GM12878 (cell line): ENCODE measurements around the gene BEST2. TPM values are rescaled to one million over a fixed set of nuclear protein-coding genes. Genes with fewer than 3 reads are reported as not detected.

Source experiments
- BHLHE40 ChIP-seq, 2 experiments: fragments of 450-650 bp in 1 of 2; IDR thresholded peaks; 2 replicates each; pipeline ENCODE4 v1.6.1; 2011 to 2017; ENCODE audit warnings: low read depth in 2 of 2, borderline replicate concordance in 1 of 2, improper control_type of control experiment in 1 of 2, low read length in 1 of 2, mild to moderate bottlenecking in 1 of 2
- EED ChIP-seq: sonication (generic); IDR thresholded peaks from 2 replicates; pipeline ENCODE4 v1.6.1; 2016; ENCODE audit warnings: antibody characterized with exemption, low read depth
- GATAD2B ChIP-seq: fragments of 450-650 bp; conservative IDR thresholded peaks from 2 replicates; pipeline ENCODE4 v1.6.1; 2017; ENCODE audit warnings: low read depth, mild to moderate bottlenecking, moderate library complexity
- KAT2A ChIP-seq: conservative IDR thresholded peaks from 2 replicates; pipeline ENCODE4 v1.6.1; 2011; ENCODE audit warnings: low read depth, low read length; ENCODE audit not compliant: control insufficient read depth
- LARP7 ChIP-seq: fragments of 450-650 bp; IDR thresholded peaks from 2 replicates; pipeline ENCODE4 v1.6.1; 2017; ENCODE audit warnings: mild to moderate bottlenecking
- MLLT1 ChIP-seq: fragments of 450-650 bp; IDR thresholded peaks from 2 replicates; pipeline ENCODE4 v1.6.1; 2016; ENCODE audit warnings: mild to moderate bottlenecking
- MXI1 ChIP-seq: fragments of 150-350 bp; IDR thresholded peaks from 2 replicates; pipeline ENCODE4 v1.6.1; 2011; ENCODE audit warnings: low read depth, mild to moderate bottlenecking, inconsistent platforms, low read length, improper control_type of control experiment
- RB1 ChIP-seq: fragments of 450-650 bp; formaldehyde crosslinking; IDR thresholded peaks from 2 replicates; pipeline ENCODE4 v1.6.1; 2017; ENCODE audit warnings: mild to moderate bottlenecking, borderline replicate concordance
- RFX5 ChIP-seq: IDR thresholded peaks from 2 replicates; pipeline ENCODE4 v1.6.1; 2011; ENCODE audit warnings: low read depth, low read length, improper control_type of control experiment
- SMARCA5 ChIP-seq: fragments of 450-650 bp; IDR thresholded peaks from 2 replicates; pipeline ENCODE4 v1.6.1; 2017; ENCODE audit warnings: mild to moderate bottlenecking
- TCF12 ChIP-seq: IDR thresholded peaks from 2 replicates; pipeline ENCODE4 v1.6.1; 2011; ENCODE audit warnings: low read depth, mild to moderate bottlenecking, low read length
- ZNF207 ChIP-seq: fragments of 450-650 bp; IDR thresholded peaks from 2 replicates; pipeline ENCODE4 v1.6.1; 2014; ENCODE audit warnings: antibody characterized with exemption, mild to moderate bottlenecking, borderline replicate concordance
- polyA plus RNA-seq, 11 experiments: library from polyadenylated mRNA; depleted of rRNA in 4 of 11; unstranded in 6 of 11; stranded (reverse) in 5 of 11; fragments of >200 nt; fragmentation: Nextera tagmentation in 4 of 11; fragmentation: Illumina TruSeq in 1 of 11; extraction: Ambion mirVana in 4 of 11; extraction: Trizol in 1 of 11; gene quantifications; 1 replicate in 1 of 11; 2 replicates in 10 of 11; pipeline versions ENCODE4 v1.2.1 to v1.2.3, GENCODE V29; 2011 to 2016; ENCODE audit warnings: inconsistent platforms in 2 of 11, missing spikeins in 2 of 11, low read depth in 1 of 11
- total RNA-seq, 4 experiments: library from RNA; depleted of rRNA in 3 of 4; stranded (reverse); fragments of >200 nt in 3 of 4; fragmentation: Illumina TruSeq in 1 of 4; extraction: Trizol in 1 of 4; gene quantifications; 2 replicates each; pipeline versions ENCODE4 v1.2.1 to v1.2.3, GENCODE V29; 2013 to 2021
- TF ChIP-seq, protein P1 (sequence below): IDR thresholded peaks from 2 replicates; pipeline ENCODE4 v1.6.1; 2011; ENCODE audit warnings: low read depth, mild to moderate bottlenecking, low read length, moderate library complexity, borderline replicate concordance; ENCODE audit errors: extremely low read depth

Gene BEST2
- total and polyA plus RNA-seq, 10 of the 15 experiments (the other 5 are each of a cell fraction or from before 2014, with no cell fraction given), result not detected

GRCh38 chr19:12757544-12758274, 6.1 kb downstream of the BEST2 start (continued):
- no peak for TF ChIP-seq MXI1
- peak in 1 of 2 experiments; percentile 13; a peak in 1 of 4 replicates for TF ChIP-seq BHLHE40 (IDR thresholded peaks at IDR 0.05; ENCODE audit: borderline replicate concordance in 1 of 2, low read depth in 2 of 2, low read length in 1 of 2)
- no peak for TF ChIP-seq MLLT1
- TF ChIP-seq ZNF207, result no peak
- no peak for TF ChIP-seq SMARCA5
- no peak for TF ChIP-seq KAT2A
- TF ChIP-seq TCF12, result peak; percentile 68
- TF ChIP-seq GATAD2B, result 0 out of 2 replicates have a peak, but pooled peaks have one; percentile 33
- no peak for TF ChIP-seq EED
- TF ChIP-seq RB1, result peak; percentile 22; the same call in 1 of the 2 replicates
- TF ChIP-seq, protein P1, sequence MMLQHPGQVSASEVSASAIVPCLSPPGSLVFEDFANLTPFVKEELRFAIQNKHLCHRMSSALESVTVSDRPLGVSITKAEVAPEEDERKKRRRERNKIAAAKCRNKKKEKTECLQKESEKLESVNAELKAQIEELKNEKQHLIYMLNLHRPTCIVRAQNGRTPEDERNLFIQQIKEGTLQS, result 0 out of 2 replicates have a peak, but pooled peaks have one; percentile 10
- TF ChIP-seq LARP7, result no peak; the same call in 1 of the 2 replicates
- no peak for TF ChIP-seq RFX5
